PFSK-1 (cell line): ENCODE measurements around the gene ANKDD1B.

ENCODE experiments used
- FOXP2 ChIP-seq: optimal IDR thresholded peaks from 2 replicates; pipeline ENCODE3; 2011; ENCODE audit warnings: borderline replicate concordance, control low read depth, inconsistent platforms; ENCODE audit not compliant: insufficient read depth; ENCODE audit errors: extremely low read length, extremely low read depth
- POLR2AphosphoS5 ChIP-seq: IDR thresholded peaks from 2 replicates; pipeline ENCODE4 v1.6.1; 2012; ENCODE audit warnings: low read depth, mild to moderate bottlenecking, control low read depth, low read length, moderate library complexity
- REST ChIP-seq, 2 experiments: IDR thresholded peaks; 2 replicates each; pipeline versions ENCODE4 v1.6.1 to v1.8.0; 2011 to 2012; ENCODE audit warnings: low read depth in 2 of 2, low read length in 2 of 2, control low read depth in 1 of 2, inconsistent platforms in 1 of 2, mild to moderate bottlenecking in 1 of 2, moderate library complexity in 1 of 2; ENCODE audit not compliant: insufficient read depth in 1 of 2
- TAF1 ChIP-seq: IDR thresholded peaks from 2 replicates; pipeline ENCODE4 v1.6.1; 2012; ENCODE audit warnings: low read length, control low read depth, borderline replicate concordance; ENCODE audit not compliant: insufficient read depth

DNA sequence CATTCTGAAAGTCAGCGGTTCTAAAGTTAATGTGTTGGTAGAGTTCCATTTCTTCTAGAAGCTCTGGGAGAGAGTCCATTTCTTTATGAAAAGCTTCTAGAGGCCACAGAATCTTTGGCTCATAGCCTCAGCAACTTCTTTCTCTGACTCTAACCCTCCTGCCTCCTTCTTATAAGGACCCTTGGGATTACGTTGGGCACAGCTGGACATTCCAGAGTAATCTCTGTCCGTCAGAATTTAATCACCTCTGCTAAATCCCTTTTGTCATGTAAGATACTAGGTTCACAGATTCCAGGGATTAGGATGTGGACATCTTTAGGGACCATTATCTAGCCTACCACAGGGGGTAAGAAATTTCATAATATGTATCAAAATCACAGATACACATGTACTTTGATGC lies 22.6 kb upstream of the ANKDD1B start:
- TF ChIP-seq POLR2AphosphoS5 (no peak), REST (IDR thresholded peaks at IDR 0.05; ENCODE audit: insufficient read depth in 1 of 2, low read depth in 2 of 2, low read length in 2 of 2) (no peak), FOXP2 (no peak), TAF1 (no peak)
